Stimulated activated CD8-positive, alpha-beta memory T cell treated with anti-CD3 and anti-CD28 coated beads, Interleukin-2, amount 100 ng/mL, for 1 hour (primary cell): ENCODE data around the gene RPH3AL.
"Not testable (repeated sequence)": the region's sequence is repeated elsewhere in the genome, so short reads cannot be mapped to it uniquely, and the experiment has no call there.

Experiments
- DNase-seq, 2 donors: peaks; one replicate each; pipeline ENCODE4 v3.0.0-alpha.2; 2020; ENCODE audit warnings: low read depth in 2 of 2

Gene RPH3AL

GRCh38 chr17:238071-238963 lies 114.3 kb downstream of the RPH3AL start:
- DNase-seq, result no peak

- no peak for DNase-seq
These were observed 115.1 kb downstream of the RPH3AL start for GRCh38 chr17:237406-237955.

- no peak for DNase-seq
These were observed 115.8 kb downstream of the RPH3AL start for GRCh38 chr17:236641-237405.

GRCh38 chr17:235831-236640 lies 116.6 kb downstream of the RPH3AL start:
- no peak for DNase-seq

- not testable (repeated sequence) for DNase-seq
These were observed 117.4 kb downstream of the RPH3AL start for GRCh38 chr17:234994-235830.

GRCh38 chr17:234163-234993 lies 118.2 kb downstream of the RPH3AL start:
- not testable (repeated sequence) for DNase-seq

- DNase-seq, result no peak
These were observed 119.1 kb downstream of the RPH3AL start for GRCh38 chr17:233473-233941.

GRCh38 chr17:231966-232807 lies 120.4 kb downstream of the RPH3AL start:
- DNase-seq, result no peak

GRCh38 chr17:231191-231965 lies 121.2 kb downstream of the RPH3AL start:
- DNase-seq, result no peak

- no peak for DNase-seq
These were observed 122.2 kb downstream of the RPH3AL start for GRCh38 chr17:230395-230770.

- no peak for DNase-seq
These were observed 122.8 kb downstream of the RPH3AL start for GRCh38 chr17:229709-230394.

- DNase-seq, result no peak
These were observed 123.5 kb downstream of the RPH3AL start for GRCh38 chr17:228951-229708.

GRCh38 chr17:227946-228615 lies 124.5 kb downstream of the RPH3AL start:
- no peak for DNase-seq

GRCh38 chr17:227078-227945 lies 125.3 kb downstream of the RPH3AL start:
- DNase-seq, result no peak
